Activated CD4-positive, alpha-beta T cell treated with anti-CD3 and anti-CD28 coated beads, Interleukin-2, amount 50 U/mL, for 4 hours (primary cell): Measurements from ENCODE around the gene TAF4B.
"Not testable (repeated sequence)": the region's sequence is repeated elsewhere in the genome, so short reads cannot be mapped to it uniquely, and the experiment has no call there.

Experiments
- DNase-seq, 2 experiments: peaks; one replicate each; pipeline ENCODE4 v3.0.0-alpha.2; 2020

TAF4B gene

GRCh38 chr18:26432651-26433424 lies 206.6 kb downstream of the TAF4B start:
- no peak for DNase-seq

GRCh38 chr18:26434887-26435286 lies 208.6 kb downstream of the TAF4B start:
- no peak for DNase-seq

GRCh38 chr18:26435415-26436095 lies 209.3 kb downstream of the TAF4B start:
- DNase-seq, result no peak

DNA sequence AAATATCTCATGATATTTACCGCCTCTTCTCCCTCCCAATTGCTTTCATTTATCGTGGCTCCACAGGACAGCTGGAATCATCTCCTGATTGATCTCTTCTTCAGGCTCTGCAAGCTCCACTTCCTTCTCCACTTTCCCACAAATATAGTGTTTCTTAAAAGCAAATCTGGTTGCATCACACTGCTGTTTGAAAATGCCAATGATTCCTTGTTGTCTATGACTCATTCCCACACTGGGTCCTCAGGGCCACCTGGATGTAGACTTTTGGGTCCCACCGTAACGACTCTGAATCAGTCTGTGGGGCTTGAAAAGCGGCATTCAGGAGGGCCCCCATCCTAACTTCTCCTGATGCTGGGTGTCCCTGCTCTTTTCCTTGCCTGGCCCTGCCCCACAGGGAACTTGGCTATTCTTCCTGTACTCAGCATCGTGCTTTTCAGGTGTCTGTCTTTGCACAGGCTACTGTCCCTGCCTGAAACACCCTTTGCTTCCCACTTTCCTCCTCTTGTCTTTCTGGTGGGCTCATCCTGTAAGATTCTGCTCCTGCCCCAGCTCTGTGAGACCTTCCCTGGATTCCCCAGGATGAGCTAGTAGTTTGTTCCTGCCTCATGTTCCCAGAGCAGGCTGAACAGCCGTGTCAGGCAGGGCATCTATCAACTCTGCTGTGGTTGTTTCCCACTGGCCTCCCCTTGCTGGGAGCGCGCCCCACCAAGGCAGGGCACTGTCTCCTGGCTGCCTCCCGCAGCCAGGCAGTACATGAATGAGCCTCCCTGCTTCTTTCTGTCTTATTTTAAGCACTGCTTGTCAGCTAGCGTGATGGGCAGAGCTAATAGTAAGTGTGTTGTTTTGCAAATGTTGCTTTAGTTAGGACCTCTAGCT lies 210.2 kb downstream of the TAF4B start:
- DNase-seq, result no peak

- DNase-seq, result not testable (repeated sequence)
Observed at GRCh38 chr18:26437634-26438033, 211.4 kb downstream of the TAF4B start.

DNA sequence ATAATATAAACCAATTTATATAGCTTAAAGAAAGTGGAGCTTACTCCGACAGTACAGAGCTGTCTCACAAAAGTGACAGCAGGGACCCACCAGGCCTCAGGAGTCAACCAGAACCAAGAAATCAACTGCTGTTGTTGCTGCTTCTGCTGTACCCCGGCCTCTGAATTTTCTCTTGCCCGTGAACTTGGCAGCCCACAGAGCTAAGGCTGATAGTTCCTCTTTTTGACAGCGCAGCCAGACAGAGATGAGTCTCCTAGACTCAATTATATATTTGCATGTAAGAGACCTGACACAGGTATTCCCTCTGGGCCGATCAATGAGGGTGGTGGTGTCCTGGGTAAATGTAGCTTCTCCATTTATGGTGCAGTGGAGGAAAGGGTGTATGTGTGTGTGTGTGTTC lies 212.7 kb downstream of the TAF4B start:
- DNase-seq, result no peak

DNA sequence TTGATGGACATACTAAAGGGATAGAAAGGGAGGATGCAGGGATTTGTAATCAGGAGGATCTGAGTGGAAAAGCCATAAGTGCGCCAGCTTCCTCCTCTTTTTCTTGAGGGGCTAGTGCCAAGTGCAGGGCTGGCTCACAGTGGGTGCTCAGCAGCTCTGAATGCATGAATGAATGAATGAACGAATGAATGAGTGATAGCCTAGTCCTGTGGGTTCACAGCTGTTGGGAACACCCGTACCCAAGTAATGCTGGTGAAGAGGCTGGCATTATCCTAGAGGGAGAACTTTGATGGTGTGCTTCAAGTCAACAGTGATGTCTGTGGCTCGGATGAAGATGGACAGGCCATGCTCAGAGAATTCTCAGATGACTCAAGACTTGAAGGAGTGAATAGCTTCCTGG lies 213.3 kb downstream of the TAF4B start:
- DNase-seq, result no peak

GRCh38 chr18:26440644-26441043 lies 214.4 kb downstream of the TAF4B start:
- DNase-seq, result no peak
